ENCODE measurements around the gene WASL.

- TF ChIP-seq, protein P1, sequence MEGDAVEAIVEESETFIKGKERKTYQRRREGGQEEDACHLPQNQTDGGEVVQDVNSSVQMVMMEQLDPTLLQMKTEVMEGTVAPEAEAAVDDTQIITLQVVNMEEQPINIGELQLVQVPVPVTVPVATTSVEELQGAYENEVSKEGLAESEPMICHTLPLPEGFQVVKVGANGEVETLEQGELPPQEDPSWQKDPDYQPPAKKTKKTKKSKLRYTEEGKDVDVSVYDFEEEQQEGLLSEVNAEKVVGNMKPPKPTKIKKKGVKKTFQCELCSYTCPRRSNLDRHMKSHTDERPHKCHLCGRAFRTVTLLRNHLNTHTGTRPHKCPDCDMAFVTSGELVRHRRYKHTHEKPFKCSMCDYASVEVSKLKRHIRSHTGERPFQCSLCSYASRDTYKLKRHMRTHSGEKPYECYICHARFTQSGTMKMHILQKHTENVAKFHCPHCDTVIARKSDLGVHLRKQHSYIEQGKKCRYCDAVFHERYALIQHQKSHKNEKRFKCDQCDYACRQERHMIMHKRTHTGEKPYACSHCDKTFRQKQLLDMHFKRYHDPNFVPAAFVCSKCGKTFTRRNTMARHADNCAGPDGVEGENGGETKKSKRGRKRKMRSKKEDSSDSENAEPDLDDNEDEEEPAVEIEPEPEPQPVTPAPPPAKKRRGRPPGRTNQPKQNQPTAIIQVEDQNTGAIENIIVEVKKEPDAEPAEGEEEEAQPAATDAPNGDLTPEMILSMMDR (IDR thresholded peaks at IDR 0.05) = no peak
- TF ChIP-seq POLR2A (IDR thresholded peaks at IDR 0.05) = no peak
- no peak for TF ChIP-seq EP300 (IDR thresholded peaks at IDR 0.05)
These were observed 59.6 kb downstream of the WASL start for GRCh38 chr7:123689250-123689649.

Data from tibial nerve (tissue), 4 donors.